Neuronal stem cell (in vitro differentiated cells): Measurements from ENCODE around the gene MET.

Experiments
- DNase-seq: peaks from one replicate; pipeline ENCODE4 v3.0.0-alpha.2; 2013; ENCODE audit warnings: low spot score
- H2AFZ ChIP-seq: one replicate; pipeline ENCODE4 v1.6.1; 2013; ENCODE audit warnings: mild to moderate bottlenecking, low read length, inconsistent platforms
- H2AK5ac ChIP-seq: 2 replicates; pipeline ENCODE4 v1.6.1; 2013; ENCODE audit warnings: low read depth, mild to moderate bottlenecking, inconsistent platforms, low read length, moderate library complexity, mixed read lengths
- H2BK120ac ChIP-seq: 2 replicates; pipeline ENCODE4 v1.6.1; 2013; ENCODE audit warnings: low read depth, mild to moderate bottlenecking, inconsistent platforms, low read length, moderate library complexity, mixed read lengths
- H2BK12ac ChIP-seq: one replicate; pipeline ENCODE4 v1.6.1; 2013; ENCODE audit warnings: low read length, inconsistent platforms
- H2BK15ac ChIP-seq: 2 replicates; pipeline ENCODE4 v1.6.1; 2013; ENCODE audit warnings: mild to moderate bottlenecking, low read length, inconsistent platforms, mixed read lengths
- H2BK5ac ChIP-seq: one replicate; pipeline ENCODE4 v1.6.1; 2013; ENCODE audit warnings: inconsistent platforms, mild to moderate bottlenecking, low read length, moderate library complexity
- H3K14ac ChIP-seq: one replicate; pipeline ENCODE4 v1.6.1; 2013; ENCODE audit warnings: low read length, inconsistent platforms
- H3K18ac ChIP-seq: 2 replicates; pipeline ENCODE4 v1.6.1; 2013; ENCODE audit warnings: low read length, inconsistent platforms
- H3K23ac ChIP-seq: 2 replicates; pipeline ENCODE4 v1.6.1; 2013; ENCODE audit warnings: low read depth, mild to moderate bottlenecking, mixed read lengths, low read length, inconsistent platforms; ENCODE audit not compliant: poor library complexity
- H3K27ac ChIP-seq: replicated peaks from 3 replicates; pipeline ENCODE4 v1.5.1; 2013; ENCODE audit warnings: low read length, inconsistent platforms
- H3K27me3 ChIP-seq, 3 experiments: 2 replicates each; pipeline ENCODE4 v1.6.1; 2013; ENCODE audit warnings: low read length in 3 of 3, mild to moderate bottlenecking in 2 of 3, inconsistent platforms in 1 of 3, low read depth in 1 of 3, mixed read lengths in 1 of 3, moderate library complexity in 1 of 3; ENCODE audit not compliant: control insufficient read depth in 3 of 3, insufficient read depth in 3 of 3
- H3K36me3 ChIP-seq, 2 donors: replicated peaks in 1 of 2; 2 replicates each; pipeline ENCODE4 v1.6.1; 2013; ENCODE audit warnings: low read length in 2 of 2; ENCODE audit not compliant: control insufficient read depth in 2 of 2, insufficient read depth in 2 of 2
- H3K4ac ChIP-seq: 2 replicates; pipeline ENCODE4 v1.6.1; 2013; ENCODE audit warnings: inconsistent platforms, mild to moderate bottlenecking, low read length, moderate library complexity
- H3K4me1 ChIP-seq, 2 donors: 1 replicate in 1 of 2; 2 replicates in 1 of 2; pipeline ENCODE4 v1.6.1; 2013; ENCODE audit warnings: low read length in 2 of 2, low read depth in 1 of 2; ENCODE audit not compliant: control insufficient read depth in 2 of 2, insufficient read depth in 1 of 2
- H3K4me2 ChIP-seq: one replicate; pipeline ENCODE4 v1.6.1; 2013; ENCODE audit warnings: mild to moderate bottlenecking, low read length, inconsistent platforms; ENCODE audit not compliant: insufficient read depth, poor library complexity, severe bottlenecking
- H3K4me3 ChIP-seq, 2 donors: 2 replicates each; pipeline ENCODE4 v1.5.1; 2013; ENCODE audit warnings: low read length in 2 of 2, mild to moderate bottlenecking in 2 of 2, inconsistent platforms in 1 of 2, moderate library complexity in 1 of 2
- H3K79me1 ChIP-seq: one replicate; pipeline ENCODE4 v1.6.1; 2013; ENCODE audit warnings: low read depth, mild to moderate bottlenecking, inconsistent platforms, low read length, moderate library complexity
- H3K9ac ChIP-seq: one replicate; pipeline ENCODE4 v1.6.1; 2013; ENCODE audit warnings: mild to moderate bottlenecking, low read depth, low read length, inconsistent platforms; ENCODE audit not compliant: poor library complexity
- H3K9me3 ChIP-seq, 2 donors: replicated peaks in 1 of 2; 2 replicates each; pipeline versions ENCODE3 to v1.6.1; 2013; ENCODE audit warnings: low read length in 2 of 2, mild to moderate bottlenecking in 2 of 2, inconsistent platforms in 1 of 2, low read depth in 1 of 2, mixed read lengths in 1 of 2, moderate library complexity in 1 of 2; ENCODE audit not compliant: control insufficient read depth in 2 of 2, insufficient read depth in 1 of 2
- H4K8ac ChIP-seq: one replicate; pipeline ENCODE4 v1.6.1; 2013; ENCODE audit warnings: low read depth, mild to moderate bottlenecking, inconsistent platforms, low read length, moderate library complexity
- H4K91ac ChIP-seq: one replicate; pipeline ENCODE4 v1.6.1; 2013; ENCODE audit warnings: low read length, low read depth, mild to moderate bottlenecking, inconsistent platforms; ENCODE audit not compliant: poor library complexity
- WGBS, 2 donors: extraction: QIAGEN DNeasy Blood & Tissue Kit; methylation state at CpG; one replicate each; pipeline ENCODE4 v1.1.7; 2013; ENCODE audit warnings: missing lambda C conversion rate in 2 of 2, mixed read lengths in 1 of 2; ENCODE audit not compliant: insufficient read length in 2 of 2, insufficient replicate concordance in 1 of 2; ENCODE audit errors: extremely low coverage in 2 of 2; 5-methylcytosine and 5-hydroxymethylcytosine counted together

MET gene

DNA sequence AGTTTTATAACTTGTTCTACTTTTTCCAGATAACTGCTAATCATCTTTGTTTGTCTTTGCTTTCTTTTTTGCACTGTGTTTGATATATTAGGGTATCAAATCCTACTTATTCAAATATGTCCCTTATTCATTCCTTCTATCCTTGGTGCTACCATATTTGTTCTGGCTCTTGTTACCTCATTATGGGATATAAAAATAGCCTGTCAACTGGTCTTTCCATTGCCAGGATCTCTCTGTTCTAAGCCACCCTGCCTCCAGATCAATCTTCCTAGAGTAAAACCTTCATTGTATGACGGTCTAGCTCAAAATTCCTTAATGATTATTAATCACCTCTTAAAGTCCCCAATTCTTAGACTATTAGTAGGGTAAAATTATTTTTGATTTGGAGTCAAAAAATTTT is 25.2 kb downstream of the MET start:
- H3K27ac ChIP-seq, result no peak overlapping the region
- H2BK12ac ChIP-seq, result no peak overlapping the region
- H3K79me1 ChIP-seq, result no peaks in the 10 kb centered on the region
- no peak overlapping the region for H3K9ac ChIP-seq
- no peak overlapping the region for H2BK5ac ChIP-seq
- no peak overlapping the region for H3K4me2 ChIP-seq
- H3K4me3 ChIP-seq, result no peak overlapping the region
- H2AFZ ChIP-seq, result no peak overlapping the region
- H3K4ac ChIP-seq, result no peak overlapping the region
- H3K23ac ChIP-seq, result no peak overlapping the region
- no peak overlapping the region for H4K8ac ChIP-seq
- no peak overlapping the region for H3K14ac ChIP-seq
- H3K36me3 ChIP-seq, result no peaks in the 10 kb centered on the region
- WGBS, 2 donors, result no CpG with 5 or more reads among the region's 1 CpG
- H2BK120ac ChIP-seq, result no peak overlapping the region
- H3K9me3 ChIP-seq, result no peaks in the 10 kb centered on the region
- H3K27me3 ChIP-seq, result no peaks in the 10 kb centered on the region
- no peak overlapping the region for H3K18ac ChIP-seq
- H2BK15ac ChIP-seq, result no peak overlapping the region
- peaks cover 0 to 2% of the 10 kb centered on the region in 2 donors for H3K4me1 ChIP-seq
- H4K91ac ChIP-seq, result no peak overlapping the region
- no peak for DNase-seq
- H2AK5ac ChIP-seq, result no peak overlapping the region

DNA sequence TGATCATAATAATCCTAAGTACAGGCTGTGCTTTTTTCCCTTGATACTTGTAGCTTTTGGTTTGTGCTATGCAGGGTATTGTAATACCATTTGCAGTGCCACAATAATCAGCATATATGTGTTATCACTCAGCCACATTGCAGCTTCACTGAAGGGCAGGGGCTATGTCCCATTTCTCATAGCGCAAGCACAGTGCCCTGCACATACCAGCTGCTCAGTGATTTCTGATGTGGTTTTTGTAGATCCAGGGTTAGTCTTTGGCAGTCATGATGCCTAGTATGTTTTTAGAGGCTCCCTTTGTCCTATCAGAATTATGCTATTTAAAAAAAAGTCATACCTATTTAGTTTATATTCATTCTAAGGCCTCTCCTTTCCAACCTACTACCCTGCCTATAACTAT is 25.8 kb downstream of the MET start:
- Histone ChIP-seq H2AK5ac (no peak overlapping the region), H3K27me3 (no peaks in the 10 kb centered on the region), H3K27ac (no peak overlapping the region), H3K9ac (no peak overlapping the region), H3K79me1 (no peaks in the 10 kb centered on the region), H2BK15ac (no peak overlapping the region), H2BK5ac (no peak overlapping the region), H3K23ac (no peak overlapping the region), H4K91ac (no peak overlapping the region), H2BK12ac (no peak overlapping the region), H3K9me3 (no peaks in the 10 kb centered on the region), H3K4ac (no peak overlapping the region), H2AFZ (no peak overlapping the region), H3K14ac (no peak overlapping the region), H3K4me3 (no peak overlapping the region), H3K4me2 (no peak overlapping the region), H3K36me3 (no peaks in the 10 kb centered on the region), H3K4me1 (peaks cover 0 to 2% of the 10 kb centered on the region in 2 donors), H4K8ac (no peak overlapping the region), H2BK120ac (no peak overlapping the region), H3K18ac (no peak overlapping the region)
- no peak for DNase-seq
- WGBS, 2 donors, result no CpG with 5 or more reads among the region's 1 CpG

DNA sequence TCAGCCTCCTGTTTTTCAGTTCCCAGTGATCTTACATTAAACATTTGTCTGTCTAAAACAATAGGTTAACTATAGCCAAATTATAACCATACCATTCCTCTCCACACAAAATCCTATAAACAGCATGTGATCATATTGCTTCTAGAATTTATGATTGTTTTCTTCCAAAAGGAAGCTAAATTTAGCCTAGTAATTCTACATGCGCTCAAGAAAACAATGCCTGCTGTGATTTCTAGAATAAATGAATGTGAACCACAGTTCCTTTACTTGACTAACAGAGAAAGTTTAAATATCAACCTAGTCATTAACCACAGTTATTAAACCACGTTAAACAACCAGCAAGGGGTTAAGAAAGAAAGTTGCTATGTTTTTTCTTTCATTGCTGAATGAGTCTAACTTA is 26.4 kb downstream of the MET start:
- Histone ChIP-seq H3K27ac (no peak overlapping the region), H2BK120ac (no peak overlapping the region), H3K9me3 (no peaks in the 10 kb centered on the region), H3K18ac (no peak overlapping the region), H2BK5ac (no peak overlapping the region), H3K27me3 (no peaks in the 10 kb centered on the region), H3K4ac (no peak overlapping the region), H3K79me1 (no peaks in the 10 kb centered on the region), H3K9ac (no peak overlapping the region), H3K23ac (no peak overlapping the region), H2AFZ (no peak overlapping the region), H4K91ac (no peak overlapping the region), H2BK15ac (no peak overlapping the region), H3K4me2 (no peak overlapping the region), H4K8ac (no peak overlapping the region), H2BK12ac (no peak overlapping the region), H2AK5ac (no peak overlapping the region), H3K4me3 (no peak overlapping the region), H3K14ac (no peak overlapping the region), H3K36me3 (no peaks in the 10 kb centered on the region), H3K4me1 (peaks cover 0 to 2% of the 10 kb centered on the region in 2 donors)
- no CpG with 5 or more reads among the region's 2 CpGs for WGBS, 2 donors
- no peak for DNase-seq

DNA sequence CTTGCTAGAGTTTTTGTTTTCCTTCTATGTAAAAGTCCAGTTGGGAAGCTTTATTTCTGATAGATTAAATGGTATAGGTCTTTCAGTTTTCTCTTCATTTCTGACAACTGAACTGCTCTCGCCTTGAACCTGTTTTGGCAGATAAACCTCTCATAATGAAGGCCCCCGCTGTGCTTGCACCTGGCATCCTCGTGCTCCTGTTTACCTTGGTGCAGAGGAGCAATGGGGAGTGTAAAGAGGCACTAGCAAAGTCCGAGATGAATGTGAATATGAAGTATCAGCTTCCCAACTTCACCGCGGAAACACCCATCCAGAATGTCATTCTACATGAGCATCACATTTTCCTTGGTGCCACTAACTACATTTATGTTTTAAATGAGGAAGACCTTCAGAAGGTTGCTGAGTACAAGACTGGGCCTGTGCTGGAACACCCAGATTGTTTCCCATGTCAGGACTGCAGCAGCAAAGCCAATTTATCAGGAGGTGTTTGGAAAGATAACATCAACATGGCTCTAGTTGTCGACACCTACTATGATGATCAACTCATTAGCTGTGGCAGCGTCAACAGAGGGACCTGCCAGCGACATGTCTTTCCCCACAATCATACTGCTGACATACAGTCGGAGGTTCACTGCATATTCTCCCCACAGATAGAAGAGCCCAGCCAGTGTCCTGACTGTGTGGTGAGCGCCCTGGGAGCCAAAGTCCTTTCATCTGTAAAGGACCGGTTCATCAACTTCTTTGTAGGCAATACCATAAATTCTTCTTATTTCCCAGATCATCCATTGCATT is 27.1 kb downstream of the MET start:
- Histone ChIP-seq H3K23ac (no peak overlapping the region), H2BK120ac (no peak overlapping the region), H3K18ac (peak overlapping the region; percentile 35), H3K4me3 (no peak overlapping the region), H4K8ac (no peak overlapping the region), H3K27ac (no peak overlapping the region), H2BK12ac (no peak overlapping the region), H2AFZ (no peak overlapping the region), H3K4ac (no peak overlapping the region), H3K36me3 (no peaks in the 10 kb centered on the region), H3K4me1 (peaks cover 0 to 2% of the 10 kb centered on the region in 2 donors), H3K9ac (no peak overlapping the region), H3K4me2 (no peak overlapping the region), H3K9me3 (no peaks in the 10 kb centered on the region), H2BK5ac (no peak overlapping the region), H4K91ac (no peak overlapping the region), H2AK5ac (no peak overlapping the region), H2BK15ac (no peak overlapping the region), H3K14ac (no peak overlapping the region), H3K79me1 (no peaks in the 10 kb centered on the region), H3K27me3 (no peaks in the 10 kb centered on the region)
- WGBS, 2 donors, result no CpG with 5 or more reads among the region's 12 CpGs
- DNase-seq, result no peak
